HL-60/S4 treated with phorbol 12-myristate 13-acetate at 8.2 ng/mL for 4 days and 3 days (cell line): ENCODE measurements around the gene PRKAR2B.
"Not testable (repeated sequence)": the region's sequence is repeated elsewhere in the genome, so short reads cannot be mapped to it uniquely, and the experiment has no call there.

Experiments used
- in situ Hi-C: fragments of 300-500 bp; cut with MboI; formaldehyde crosslinking; loops from 2 replicates; pipeline ENCODE4 v1.15.0; 2022; ENCODE audit warnings: low sequenced_read_pairs

The PRKAR2B gene

GRCh38 chr7:107076781-107077698 is 32.5 kb downstream of the PRKAR2B start:
- in situ Hi-C loops: no loop called here

GRCh38 chr7:107077699-107078516 is 33.4 kb downstream of the PRKAR2B start:
- in situ Hi-C loops: no loop called here

GRCh38 chr7:107078517-107078966 is 34.0 kb downstream of the PRKAR2B start:
- in situ Hi-C loops: no loop called here

- in situ Hi-C loops: no loop called here
Observed at GRCh38 chr7:107079212-107079940, 34.9 kb downstream of the PRKAR2B start.

GRCh38 chr7:107080099-107080505 is 35.6 kb downstream of the PRKAR2B start:
- in situ Hi-C loops: no loop called here

- in situ Hi-C loops: no loop called here
Observed at GRCh38 chr7:107080533-107080932, 36.0 kb downstream of the PRKAR2B start.

- in situ Hi-C loops: no loop called here
Observed at GRCh38 chr7:107085180-107085579, 40.7 kb downstream of the PRKAR2B start.

- in situ Hi-C loops: no loop called here
Observed at GRCh38 chr7:107089627-107090026, 45.1 kb downstream of the PRKAR2B start.

GRCh38 chr7:107090457-107090856 is 46.0 kb downstream of the PRKAR2B start:
- in situ Hi-C loops: no loop called here

- in situ Hi-C loops: no loop called here
Observed at GRCh38 chr7:107091306-107091705, 46.8 kb downstream of the PRKAR2B start.

GRCh38 chr7:107093671-107094070 is 49.2 kb downstream of the PRKAR2B start:
- in situ Hi-C loops: not testable (repeated sequence)

- in situ Hi-C loops: not testable (repeated sequence)
Observed at GRCh38 chr7:107099154-107099553, 54.6 kb downstream of the PRKAR2B start.

GRCh38 chr7:107100824-107101223 is 56.3 kb downstream of the PRKAR2B start:
- in situ Hi-C loops: no loop called here

GRCh38 chr7:107103369-107103768 is 58.9 kb downstream of the PRKAR2B start:
- in situ Hi-C loops: no loop called here

GRCh38 chr7:107104801-107105200 is 60.3 kb downstream of the PRKAR2B start:
- in situ Hi-C loops: no loop called here

GRCh38 chr7:107105591-107106245 is 61.2 kb downstream of the PRKAR2B start:
- in situ Hi-C loops: no loop called here

- in situ Hi-C loops: no loop called here
Observed at GRCh38 chr7:107108793-107109371, 64.4 kb downstream of the PRKAR2B start.

- in situ Hi-C loops: no loop called here
Observed at GRCh38 chr7:107109955-107110354, 65.5 kb downstream of the PRKAR2B start.

GRCh38 chr7:107111196-107111595 is 66.7 kb downstream of the PRKAR2B start:
- in situ Hi-C loops: no loop called here

- in situ Hi-C loops: no loop called here
Observed at GRCh38 chr7:107113866-107114265, 69.4 kb downstream of the PRKAR2B start.
